Adrenal gland (tissue), 12 donors: Measurements from ENCODE around the gene MKKS. TPM values are rescaled to one million over a fixed set of nuclear protein-coding genes. Genes with fewer than 3 reads are reported as not detected.
A peak's percentile ranks its signal among the peaks of the same experiment; 100 is the strongest.

Source experiments
- DNase-seq, 7 donors: peaks; one replicate each; pipeline ENCODE4 v3.0.0-alpha.2; 2019 to 2020
- H3K27ac ChIP-seq, 5 donors: fragments of 200-600 bp; sonication (generic) in 4 of 5; 1 replicate in 3 of 5; 2 replicates in 2 of 5; pipeline versions ENCODE4 v1.5.1 to v1.8.0; 2016 to 2020; ENCODE audit warnings: mild to moderate bottlenecking in 1 of 5
- H3K27me3 ChIP-seq: fragments of 200-600 bp; 2 replicates; pipeline ENCODE4 v1.8.0; 2021
- H3K36me3 ChIP-seq, 2 donors: fragments of 200-600 bp; replicated peaks in 1 of 2; 1 replicate in 1 of 2; 2 replicates in 1 of 2; pipeline versions ENCODE4 v1.5.1 to v1.8.0; 2018 to 2022
- H3K4me1 ChIP-seq, 2 donors: fragments of 200-600 bp; replicated peaks in 1 of 2; 1 replicate in 1 of 2; 2 replicates in 1 of 2; pipeline versions ENCODE4 v1.5.1 to v1.8.0; 2018 to 2021
- H3K4me3 ChIP-seq, 4 donors: fragments of 200-600 bp; sonication (generic) in 3 of 4; one replicate each; pipeline ENCODE4 v1.5.1; 2016 to 2018
- H3K9me3 ChIP-seq, 3 donors: fragments of 200-600 bp; sonication (generic) in 1 of 3; replicated peaks in 1 of 3; 1 replicate in 2 of 3; 2 replicates in 1 of 3; pipeline versions ENCODE4 v1.5.1 to v1.8.0; 2016 to 2021
- POLR2A ChIP-seq, 2 donors: fragments of 450-650 bp; IDR thresholded peaks; one replicate each; pipeline ENCODE4 v1.6.1; 2017; ENCODE audit warnings: antibody characterized with exemption in 2 of 2, mild to moderate bottlenecking in 2 of 2, moderate library complexity in 1 of 2
- WGBS, 4 donors: extraction: QIAGEN DNeasy Blood & Tissue Kit in 2 of 4; methylation state at CpG; one replicate each; pipeline versions ENCODE4 v1.1.5 to v1.1.7; 2013 to 2017; 5-methylcytosine and 5-hydroxymethylcytosine counted together
- intact Hi-C, 2 donors: fragments of 100-400 bp; cut with DNase I; formaldehyde crosslinking; loops; one replicate each; pipeline versions ENCODE4 v1.14.1 to v1.15.0; 2022 to 2023
- polyA plus RNA-seq, 3 donors: library from polyadenylated mRNA; stranded (reverse); fragments of 200-250 nt in 2 of 3; fragments of 350-450 nt in 1 of 3; fragmentation: Illumina TruSeq in 1 of 3; extraction: RNeasy Lipid Tissue Mini Kit (QIAGEN cat#74804) in 1 of 3; gene quantifications; one replicate each; pipeline ENCODE4 v1.2.3, GENCODE V29; 2013 to 2014
- total RNA-seq, 9 donors: library from RNA; depleted of rRNA in 4 of 9; stranded (reverse); fragments of >200 nt in 4 of 9; fragments of 120-200 nt in 1 of 9; fragmentation: NEBNext Ultra II Directional in 1 of 9; extraction: Animal tissue kit (Norgen Biotek cat#: 25700) in 1 of 9; gene quantifications; one replicate each; pipeline versions ENCODE4 v1.1.0 to v1.2.4, GENCODE V29; 2013 to 2023
- TF ChIP-seq, protein P1 (sequence below), 6 experiments: fragments of 450-650 bp in 4 of 6; fragments of 200-600 bp in 2 of 6; sonication (generic) in 1 of 6; IDR thresholded peaks; 1 replicate in 5 of 6; 2 replicates in 1 of 6; pipeline versions ENCODE4 v1.5.1 to v1.8.0; 2016 to 2021; ENCODE audit warnings: antibody characterized with exemption in 6 of 6, mild to moderate bottlenecking in 2 of 6, moderate library complexity in 1 of 6
- donor health status: healthy with polysubstance abuse.
- donor health status: Bipolar disorder and iron deficiency.
- donor health status: DM: yes; HTN: yes; CAD: no.
- donor health status: DM: no; HTN: no; CAD: no.
- donor health status: DM: no; HTN: no; CAD: no.
- donor health status: DM: yes; HTN: yes; CAD: no.

The MKKS gene
- total and polyA plus RNA-seq, 12 donors: 6.1 to 29.1 (median 15.6) TPM

- no peak for TF ChIP-seq POLR2A (IDR thresholded peaks at IDR 0.05)
- TF ChIP-seq, protein P1, sequence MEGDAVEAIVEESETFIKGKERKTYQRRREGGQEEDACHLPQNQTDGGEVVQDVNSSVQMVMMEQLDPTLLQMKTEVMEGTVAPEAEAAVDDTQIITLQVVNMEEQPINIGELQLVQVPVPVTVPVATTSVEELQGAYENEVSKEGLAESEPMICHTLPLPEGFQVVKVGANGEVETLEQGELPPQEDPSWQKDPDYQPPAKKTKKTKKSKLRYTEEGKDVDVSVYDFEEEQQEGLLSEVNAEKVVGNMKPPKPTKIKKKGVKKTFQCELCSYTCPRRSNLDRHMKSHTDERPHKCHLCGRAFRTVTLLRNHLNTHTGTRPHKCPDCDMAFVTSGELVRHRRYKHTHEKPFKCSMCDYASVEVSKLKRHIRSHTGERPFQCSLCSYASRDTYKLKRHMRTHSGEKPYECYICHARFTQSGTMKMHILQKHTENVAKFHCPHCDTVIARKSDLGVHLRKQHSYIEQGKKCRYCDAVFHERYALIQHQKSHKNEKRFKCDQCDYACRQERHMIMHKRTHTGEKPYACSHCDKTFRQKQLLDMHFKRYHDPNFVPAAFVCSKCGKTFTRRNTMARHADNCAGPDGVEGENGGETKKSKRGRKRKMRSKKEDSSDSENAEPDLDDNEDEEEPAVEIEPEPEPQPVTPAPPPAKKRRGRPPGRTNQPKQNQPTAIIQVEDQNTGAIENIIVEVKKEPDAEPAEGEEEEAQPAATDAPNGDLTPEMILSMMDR (IDR thresholded peaks at IDR 0.05): no peak
- H3K9me3 ChIP-seq: peaks cover 0 to 3% (median 0%) of the 10 kb centered on the region in 3 donors
- WGBS, 4 donors: 84 to 91% (median 88%) methylated on average over 2 of the region's 2 CpGs
- intact Hi-C loops: no loop called here
- H3K27me3 ChIP-seq: no peaks in the 10 kb centered on the region
- H3K27ac ChIP-seq: no peak overlapping the region
- H3K36me3 ChIP-seq: no peaks in the 10 kb centered on the region
- H3K4me3 ChIP-seq: no peak overlapping the region
- no peaks in the 10 kb centered on the region for H3K4me1 ChIP-seq
- DNase-seq: no peak
Measured at GRCh38 chr20:10461495-10461894, 27.5 kb upstream of the MKKS start.

DNA sequence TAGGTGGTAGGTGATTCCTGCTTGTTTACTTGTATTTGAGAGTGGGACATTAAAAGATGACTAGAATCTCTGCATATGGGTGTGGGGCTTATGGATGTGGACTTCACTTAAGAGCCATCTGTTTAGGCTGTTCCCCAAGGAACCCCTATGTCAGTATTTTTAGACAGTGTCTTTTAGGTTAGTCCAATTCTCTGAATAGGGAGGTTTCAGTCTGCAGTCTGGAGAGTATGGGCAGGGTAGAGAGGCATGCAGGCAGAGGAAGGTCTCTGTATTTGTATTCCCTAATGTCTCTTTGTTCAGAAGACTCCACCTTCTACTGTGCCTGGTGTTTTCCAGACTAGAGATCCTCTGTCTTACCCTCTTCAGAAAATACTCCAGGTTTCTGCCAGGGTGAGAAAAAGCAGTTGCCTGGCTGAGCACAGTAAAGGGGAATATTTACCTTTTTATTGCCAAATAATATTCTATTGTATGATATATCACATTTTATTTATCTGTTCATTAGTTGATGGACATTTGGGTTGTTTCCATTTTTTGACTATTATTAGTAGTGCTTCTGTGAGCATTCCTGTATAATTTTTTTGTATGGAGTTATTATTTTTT, 20.2 kb upstream of the MKKS start:
- Histone ChIP-seq H3K4me3 (no peak overlapping the region), H3K4me1 (peaks cover 0 to 6% of the 10 kb centered on the region in 2 donors), H3K9me3 (no peaks in the 10 kb centered on the region), H3K36me3 (no peaks in the 10 kb centered on the region), H3K27me3 (no peaks in the 10 kb centered on the region), H3K27ac (peak overlapping the region in 1 of 5 donors; percentile 4)
- TF ChIP-seq, protein P1 (IDR thresholded peaks at IDR 0.05): no peak
- no peak for TF ChIP-seq POLR2A (IDR thresholded peaks at IDR 0.05)
- no peak for DNase-seq
- intact Hi-C loops: no loop called here

DNA sequence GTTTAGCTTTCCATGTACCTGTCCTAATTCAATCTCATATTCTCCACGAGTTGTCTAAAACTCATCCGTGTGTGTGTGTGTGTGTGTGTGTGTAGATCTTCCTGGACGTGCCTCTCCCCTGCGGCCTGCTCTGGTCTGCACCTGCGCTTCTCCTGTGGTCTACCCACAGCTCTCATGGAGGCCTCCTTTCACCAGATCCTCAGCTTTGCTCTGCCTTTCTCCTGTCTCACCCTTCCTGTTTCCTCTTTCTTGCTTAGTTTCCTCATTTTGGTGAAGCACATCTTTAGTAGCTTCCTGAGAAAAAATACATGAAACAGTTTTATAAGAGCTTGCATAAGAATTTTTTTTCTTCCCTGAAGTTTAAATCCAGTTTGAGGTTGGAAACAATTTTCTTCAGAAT, 19.2 kb upstream of the MKKS start:
- Histone ChIP-seq H3K4me1 (peaks cover 0 to 6% of the 10 kb centered on the region in 2 donors), H3K9me3 (no peaks in the 10 kb centered on the region), H3K36me3 (no peaks in the 10 kb centered on the region), H3K4me3 (no peak overlapping the region), H3K27ac (peak overlapping the region in 1 of 5 donors; percentile 3), H3K27me3 (no peaks in the 10 kb centered on the region)
- intact Hi-C loops: no loop called here
- no peak for DNase-seq
- TF ChIP-seq, protein P1 (IDR thresholded peaks at IDR 0.05): no peak
- no peak for TF ChIP-seq POLR2A (IDR thresholded peaks at IDR 0.05)
- 60 to 70% (median 66%) methylated on average over 5 of the region's 5 CpGs for WGBS, 4 donors

DNA sequence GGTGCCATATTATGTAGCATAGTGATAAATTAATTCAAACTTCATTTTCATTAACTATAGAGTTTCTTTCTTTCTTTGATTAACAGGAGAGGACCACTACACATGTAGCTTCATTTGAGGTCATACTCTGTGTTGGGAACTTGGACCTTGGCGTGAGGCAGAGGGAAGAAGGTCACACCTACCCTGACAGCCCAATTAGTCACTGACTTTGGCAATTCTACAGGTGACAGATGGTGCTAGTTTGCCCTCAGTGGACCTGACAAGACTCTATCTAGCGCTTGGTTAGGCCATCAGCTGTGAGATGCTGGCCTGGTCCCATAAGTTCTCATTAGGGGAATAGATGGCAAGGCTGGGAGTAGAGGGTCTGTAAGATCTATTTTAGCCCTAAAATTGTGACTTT, 15.2 kb upstream of the MKKS start:
- intact Hi-C loops: no loop called here
- H3K9me3 ChIP-seq: no peaks in the 10 kb centered on the region
- 77 to 92% (median 84%) methylated on average over 2 of the region's 2 CpGs for WGBS, 4 donors
- TF ChIP-seq POLR2A (IDR thresholded peaks at IDR 0.05): no peak
- TF ChIP-seq, protein P1 (IDR thresholded peaks at IDR 0.05): no peak
- no peaks in the 10 kb centered on the region for H3K27me3 ChIP-seq
- H3K27ac ChIP-seq: no peak overlapping the region
- no peak overlapping the region for H3K4me3 ChIP-seq
- no peak for DNase-seq
- H3K4me1 ChIP-seq: peaks cover 0 to 17% of the 10 kb centered on the region in 2 donors
- H3K36me3 ChIP-seq: no peaks in the 10 kb centered on the region
